Cardiac fibroblast (primary cell): ENCODE results near the gene MYLK4.

Experiments
- DNase-seq, 2 donors: peaks; one replicate each; pipeline versions ENCODE4 v3.0.0 to v3.0.0-alpha.2; 2010; ENCODE audit warnings: low read depth in 2 of 2
- H3K4me3 ChIP-seq, 2 donors: replicated peaks in 1 of 2; 1 replicate in 1 of 2; 2 replicates in 1 of 2; pipeline ENCODE4 v1.5.1; 2011; ENCODE audit warnings: low read depth in 2 of 2, low read length in 2 of 2, mild to moderate bottlenecking in 2 of 2, moderate library complexity in 1 of 2
- CTCF ChIP-seq: IDR thresholded peaks from one replicate; pipeline ENCODE4 v1.5.1; 2011; ENCODE audit warnings: low read depth, mild to moderate bottlenecking, low read length, inconsistent platforms

MYLK4 gene

DNA sequence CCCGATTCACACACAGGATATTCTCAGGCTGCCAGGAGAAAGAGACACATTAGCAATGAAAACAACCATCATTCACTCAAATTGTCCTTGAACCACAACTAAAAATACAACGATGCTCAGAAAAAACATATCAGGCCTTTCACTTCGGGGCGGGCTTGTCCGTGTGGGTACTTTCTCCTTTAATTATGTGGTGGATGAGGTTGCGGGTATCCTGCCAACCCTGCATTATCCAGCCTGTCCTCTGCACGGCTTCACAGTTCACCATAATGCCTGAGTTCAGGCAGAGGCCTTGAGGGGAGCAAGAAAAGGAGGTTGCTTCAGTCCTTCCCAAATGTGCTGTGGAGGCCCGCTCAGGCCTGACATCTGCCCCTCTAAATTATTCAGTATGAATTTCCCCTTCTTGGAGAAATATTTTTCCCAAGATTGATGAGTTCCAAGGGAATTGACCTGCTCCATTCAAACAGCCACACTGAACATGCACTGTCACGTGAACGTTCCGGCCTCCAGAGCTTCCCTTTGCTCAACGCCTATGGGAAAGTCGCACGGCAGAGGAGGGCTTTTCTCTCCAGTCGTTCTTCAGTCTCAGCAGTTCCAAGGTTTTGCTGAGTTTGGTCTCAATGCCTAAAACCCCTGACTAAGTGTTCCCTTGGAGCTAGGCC is 70.3 kb downstream of the MYLK4 start:
- no peak for DNase-seq
- H3K4me3 ChIP-seq: no peak overlapping the region
- TF ChIP-seq CTCF: no peak

- no peak for TF ChIP-seq CTCF
- H3K4me3 ChIP-seq: no peak overlapping the region
Observed at GRCh38 chr6:2677080-2677593, 73.6 kb downstream of the MYLK4 start.

DNA sequence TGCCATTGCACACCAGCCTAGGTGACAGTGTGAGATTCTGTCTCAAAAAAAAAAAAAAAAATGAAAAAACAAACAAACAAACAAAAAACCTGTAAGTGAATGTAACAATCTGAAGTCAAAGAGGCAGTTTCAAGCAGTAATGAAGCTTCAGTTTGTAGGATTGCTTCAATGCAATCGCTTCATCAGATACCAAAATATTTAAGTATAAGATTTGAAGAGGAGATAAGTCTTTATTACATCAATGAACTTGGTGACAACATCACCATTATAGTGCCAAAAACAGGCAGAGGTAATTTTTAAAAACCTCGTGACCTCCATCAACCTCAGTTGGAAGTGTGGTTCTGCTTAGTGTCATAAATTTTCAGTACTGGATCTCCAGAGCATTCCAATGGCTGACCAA is 74.7 kb downstream of the MYLK4 start:
- DNase-seq: no peak
- TF ChIP-seq CTCF: no peak
- H3K4me3 ChIP-seq: no peak overlapping the region

More at GRCh38 chr6:2677080-2677593, 73.6 kb downstream of the MYLK4 start:
- no peak for DNase-seq

DNA sequence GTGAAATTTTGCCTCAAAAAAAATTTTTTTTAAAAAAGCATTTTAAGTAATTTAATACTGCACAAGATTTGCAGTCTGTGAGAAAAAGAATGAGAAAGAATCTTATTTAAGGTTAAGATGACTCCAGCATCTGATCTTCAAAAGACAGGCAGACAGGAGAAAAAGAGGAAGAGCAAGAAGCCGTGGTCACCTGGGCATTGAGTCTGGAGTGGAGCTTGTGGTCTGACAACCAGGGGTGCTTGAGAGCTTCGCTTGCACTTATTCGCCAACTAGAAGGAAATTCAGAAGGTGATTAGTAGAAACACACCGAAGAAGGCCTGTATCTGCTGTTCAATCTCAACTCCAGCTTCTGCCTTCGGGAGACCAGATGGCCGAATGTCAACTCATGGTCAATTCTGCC is 75.9 kb downstream of the MYLK4 start:
- no peak for TF ChIP-seq CTCF
- no peak overlapping the region for H3K4me3 ChIP-seq
- DNase-seq: no peak

- no peak overlapping the region for H3K4me3 ChIP-seq
- no peak for TF ChIP-seq CTCF
- peak in 1 of 2 donors; percentile 32 for DNase-seq
Observed at GRCh38 chr6:2669067-2669700, 81.5 kb downstream of the MYLK4 start.

DNA sequence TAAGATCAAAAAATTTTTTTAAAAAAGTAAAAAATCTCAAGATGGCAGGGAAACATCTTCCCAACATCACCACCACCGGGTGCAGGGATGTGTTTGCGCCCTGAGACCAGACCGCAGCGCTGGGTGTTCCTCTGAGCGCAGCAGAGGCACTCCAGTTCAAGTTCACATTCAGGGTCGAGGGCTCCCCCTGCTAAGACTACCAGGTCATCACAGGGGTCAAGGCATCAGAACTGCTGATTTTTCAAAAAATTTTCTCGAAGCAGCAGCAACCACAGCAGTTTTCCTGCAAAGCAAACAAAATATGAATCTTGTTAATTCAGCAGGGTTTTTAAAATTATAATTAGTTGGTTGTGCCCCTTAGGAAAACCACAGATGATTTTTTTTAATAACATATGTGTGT is 83.1 kb downstream of the MYLK4 start:
- H3K4me3 ChIP-seq: no peak overlapping the region
- DNase-seq: no peak
- TF ChIP-seq CTCF: no peak
